ENCODE results near the gene SLC7A8.

- TF ChIP-seq EZH2 (IDR thresholded peaks at IDR 0.05; ENCODE audit: low read length) = no peak
- no peak for TF ChIP-seq CTCF (optimal IDR thresholded peaks at IDR 0.05 in 1 of 3, IDR thresholded peaks at IDR 0.05 in 1 of 3, conservative IDR thresholded peaks at IDR 0.05 in 1 of 3; ENCODE audit: extremely low read depth in 1 of 3, insufficient read depth in 2 of 3, low read length in 3 of 3)
Observed at GRCh38 chr14:23160924-23161522, 22.4 kb downstream of the SLC7A8 start.

Measured in keratinocyte (primary cell).